Heart left ventricle (tissue), 16 donors: ENCODE data around the gene ELOVL3. TPM values are rescaled to one million over a fixed set of nuclear protein-coding genes. Genes with fewer than 3 reads are reported as not detected.

Experiments
- ATAC-seq, 4 donors: fragments of 200-7000 bp; cut with Tn5 transposase; one replicate each; pipeline ENCODE4 v1.9.1; 2020 to 2022; ENCODE audit warnings: moderate library complexity in 4 of 4, mild to moderate bottlenecking in 3 of 4, moderate number of reproducible peaks in 1 of 4
- DNase-seq, 5 donors: peaks; one replicate each; pipeline ENCODE4 v3.0.0-alpha.2; 2020
- H3K27ac ChIP-seq, 12 donors: fragments of 200-600 bp; sonication (generic) in 4 of 12; one replicate each; pipeline versions ENCODE4 v1.5.0 to v1.8.0; 2016 to 2022; ENCODE audit warnings: mild to moderate bottlenecking in 2 of 12
- H3K27me3 ChIP-seq, 9 donors: fragments of 200-600 bp; sonication (generic) in 2 of 9; one replicate each; pipeline versions ENCODE4 v1.5.1 to v1.8.0; 2016 to 2022; ENCODE audit warnings: mild to moderate bottlenecking in 3 of 9
- H3K36me3 ChIP-seq, 9 donors: fragments of 200-600 bp; sonication (generic) in 2 of 9; one replicate each; pipeline versions ENCODE4 v1.5.0 to v1.8.0; 2018 to 2022; ENCODE audit warnings: mild to moderate bottlenecking in 2 of 9
- H3K4me1 ChIP-seq, 12 donors: fragments of 200-600 bp; sonication (generic) in 4 of 12; one replicate each; pipeline versions ENCODE4 v1.5.0 to v1.8.0; 2016 to 2022; ENCODE audit warnings: mild to moderate bottlenecking in 3 of 12
- H3K4me3 ChIP-seq, 12 donors: fragments of 200-600 bp; sonication (generic) in 4 of 12; one replicate each; pipeline versions ENCODE4 v1.5.0 to v1.8.0; 2017 to 2022; ENCODE audit warnings: mild to moderate bottlenecking in 9 of 12, moderate library complexity in 4 of 12
- H3K9me3 ChIP-seq, 12 donors: fragments of 200-600 bp; sonication (generic) in 4 of 12; one replicate each; pipeline versions ENCODE4 v1.5.0 to v1.8.0; 2016 to 2022; ENCODE audit warnings: mild to moderate bottlenecking in 1 of 12
- CTCF ChIP-seq, 12 donors: fragments of 200-600 bp; sonication (generic) in 4 of 12; IDR thresholded peaks; one replicate each; pipeline versions ENCODE4 v1.5.0 to v1.8.0; 2018 to 2022; ENCODE audit warnings: antibody characterized with exemption in 12 of 12, mild to moderate bottlenecking in 5 of 12
- POLR2A ChIP-seq, 2 donors: fragments of 450-650 bp; IDR thresholded peaks; one replicate each; pipeline ENCODE4 v1.6.1; 2017; ENCODE audit warnings: antibody characterized with exemption in 2 of 2, mild to moderate bottlenecking in 2 of 2, moderate library complexity in 2 of 2
- WGBS, 4 donors: extraction: QIAGEN DNeasy Blood & Tissue Kit in 2 of 4; methylation state at CpG; one replicate each; pipeline versions ENCODE4 v1.1.5 to v1.1.7; 2013 to 2018; 5-methylcytosine and 5-hydroxymethylcytosine counted together
- intact Hi-C, 10 donors: fragments of 100-400 bp; cut with DNase I; formaldehyde crosslinking; loops; one replicate each; pipeline versions ENCODE4 v1.11.1 to v1.14.2; 2022
- polyA plus RNA-seq, 2 donors: library from polyadenylated mRNA; stranded (reverse); fragments of 200-250 nt; gene quantifications; one replicate each; pipeline ENCODE4 v1.2.3, GENCODE V29; 2013
- total RNA-seq, 9 donors: library from RNA; depleted of rRNA in 2 of 9; stranded (reverse); fragments of >200 nt in 2 of 9; fragmentation: NEBNext Ultra II Directional in 3 of 9; extraction: Animal tissue kit (Norgen Biotek cat#: 25700) in 3 of 9; gene quantifications; one replicate each; pipeline versions ENCODE4 v1.1.0 to v1.2.4, GENCODE V29; 2016 to 2023
- donor health status: ischemic (EF 13 %, LVEDD 7.1; RV severe dilation, severe dysfunction).
- donor health status: healthy with polysubstance abuse.
- donor health status: DM: no; HTN: yes; CAD: no.
- donor health status: DM: no; HTN: no; CAD: no.
- donor health status: ischemic (EF 25% LVEDD 6.9; RV normal size, moderate dysfunction).
- donor health status: ischemic (EF 25% LVEDD 5.7; RV mildly dilated, moderate dysfunction).
- donor health status: healthy.
- donor health status: DM: yes; HTN: yes; CAD: no.
- donor health status: ischemic (EF 35%, LVEDD 5.7; RV mildly dilated, moderate dysfunction).
- donor health status: nonischemic (EF 11% LVEDD 7.7; RV severe dilation, severe dysfunction).
- donor health status: DM: yes; HTN: yes; CAD: no.
- donor health status: PGD.
- donor health status: ischemic (EF 29% LVEDD 5.4; RV normal size, mild dysfunction).
- donor health status: nonischemic (EF 23%, LVEDD 6.1; RV moderate dilation, normal function).

ELOVL3 gene
- total and polyA plus RNA-seq, 11 donors: 0.17 to 0.25 (median 0.20) TPM; not detected in 8

- H3K4me3 ChIP-seq: no peak overlapping the region
- H3K9me3 ChIP-seq: no peaks in the 10 kb centered on the region
- no peaks in the 10 kb centered on the region for H3K27me3 ChIP-seq
- intact Hi-C loops: no loop called here
- DNase-seq: no peak
- ATAC-seq: no peak
- no peak for TF ChIP-seq POLR2A (IDR thresholded peaks at IDR 0.05)
- TF ChIP-seq CTCF (IDR thresholded peaks at IDR 0.05): no peak
- no peak overlapping the region for H3K27ac ChIP-seq
- peaks cover 0 to 28% (median 10%) of the 10 kb centered on the region in 9 donors for H3K36me3 ChIP-seq
- H3K4me1 ChIP-seq: peaks cover 0 to 34% (median 4%) of the 10 kb centered on the region in 12 donors
- 82 to 89% (median 85%) methylated on average over 1 of the region's 1 CpG for WGBS, 4 donors
Observed at GRCh38 chr10:102254426-102254825, 28.3 kb downstream of the ELOVL3 start.

- H3K4me1 ChIP-seq: peaks cover 0 to 28% (median 3%) of the 10 kb centered on the region in 12 donors
- H3K4me3 ChIP-seq: no peak overlapping the region
- TF ChIP-seq CTCF (IDR thresholded peaks at IDR 0.05): no peak
- no peak for TF ChIP-seq POLR2A (IDR thresholded peaks at IDR 0.05)
- no peak for DNase-seq
- 89 to 97% (median 95%) methylated on average over 2 of the region's 2 CpGs for WGBS, 4 donors
- H3K27ac ChIP-seq: no peak overlapping the region
- intact Hi-C loops: no loop called here
- peaks cover 0 to 37% (median 19%) of the 10 kb centered on the region in 9 donors for H3K36me3 ChIP-seq
- ATAC-seq: no peak
- no peaks in the 10 kb centered on the region for H3K27me3 ChIP-seq
- H3K9me3 ChIP-seq: no peaks in the 10 kb centered on the region
Observed at GRCh38 chr10:102255404-102255803, 29.3 kb downstream of the ELOVL3 start.

GRCh38 chr10:102261196-102261595, 35.1 kb downstream of the ELOVL3 start:
- intact Hi-C loops: no loop called here
- no peaks in the 10 kb centered on the region for H3K9me3 ChIP-seq
- DNase-seq (no peak), ATAC-seq (peak in 1 of 4 donors; percentile 24)
- TF ChIP-seq POLR2A (IDR thresholded peaks at IDR 0.05): no peak
- TF ChIP-seq CTCF (IDR thresholded peaks at IDR 0.05): no peak
- peaks cover 0 to 70% (median 45%) of the 10 kb centered on the region in 9 donors for H3K36me3 ChIP-seq
- H3K4me1 ChIP-seq: peaks cover 0 to 42% (median 22%) of the 10 kb centered on the region in 12 donors
- no peaks in the 10 kb centered on the region for H3K27me3 ChIP-seq
- no peak overlapping the region for H3K4me3 ChIP-seq
- no peak overlapping the region for H3K27ac ChIP-seq

GRCh38 chr10:102261842-102262241, 35.7 kb downstream of the ELOVL3 start:
- Histone ChIP-seq H3K36me3 (peaks cover 0 to 70% (median 43%) of the 10 kb centered on the region in 9 donors), H3K4me1 (peaks cover 0 to 49% (median 23%) of the 10 kb centered on the region in 12 donors), H3K9me3 (no peaks in the 10 kb centered on the region), H3K4me3 (no peak overlapping the region), H3K27me3 (no peaks in the 10 kb centered on the region), H3K27ac (no peak overlapping the region)
- ATAC-seq (no peak), DNase-seq (no peak)
- intact Hi-C loops: no loop called here
- no peak for TF ChIP-seq CTCF (IDR thresholded peaks at IDR 0.05)
- no peak for TF ChIP-seq POLR2A (IDR thresholded peaks at IDR 0.05)
- WGBS, 4 donors: 57 to 77% (median 68%) methylated on average over 6 of the region's 6 CpGs
